Measurements from ENCODE around the gene GPR25.
"Not testable (repeated sequence)": the region's sequence is repeated elsewhere in the genome, so short reads cannot be mapped to it uniquely, and the experiment has no call there.

GPR25 gene

GRCh38 chr1:200911361-200911760 is 38.6 kb downstream of the GPR25 start:
- Histone ChIP-seq H4K20me1 (ENCODE audit: insufficient read depth, low read length) (no peaks in the 10 kb centered on the region), H3K36me3 (ENCODE audit: insufficient read depth, low read length) (no peaks in the 10 kb centered on the region), H3K27me3 (ENCODE audit: insufficient read depth, low read length, poor library complexity) (no peaks in the 10 kb centered on the region), H3K9ac (ENCODE audit: low read depth, low read length) (no peak overlapping the region), H3K27ac (ENCODE audit: low read length) (no peak overlapping the region), H3K9me3 (ENCODE audit: insufficient read depth, low read length, severe bottlenecking) (no peaks in the 10 kb centered on the region), H3K79me2 (ENCODE audit: insufficient read depth, low read length) (no peaks in the 10 kb centered on the region), H3K4me1 (ENCODE audit: insufficient read depth, low read length) (0 out of 2 replicates have a peak, but pooled peaks cover 2% of the 10 kb centered on the region), H3K4me2 (ENCODE audit: insufficient read depth, low read length) (no peak overlapping the region), H2AFZ (ENCODE audit: low read depth, low read length) (no peak overlapping the region), H3K4me3 (ENCODE audit: low read depth in 1 of 2, low read length in 2 of 2) (no peak overlapping the region)
- TF ChIP-seq EZH2 (IDR thresholded peaks at IDR 0.05; ENCODE audit: borderline replicate concordance, low read depth, low read length, severe bottlenecking) = no peak
- no peak for TF ChIP-seq CTCF (IDR thresholded peaks at IDR 0.05; ENCODE audit: borderline replicate concordance, extremely low read depth, low read length, poor library complexity, severe bottlenecking)
- ATAC-seq (ENCODE audit: insufficient read depth, low read depth) (no peak), DNase-seq (no peak)

GRCh38 chr1:200911936-200912335 is 39.2 kb downstream of the GPR25 start:
- H3K4me1 ChIP-seq (ENCODE audit: insufficient read depth, low read length); H3K36me3 ChIP-seq (ENCODE audit: insufficient read depth, low read length); H3K27me3 ChIP-seq (ENCODE audit: insufficient read depth, low read length, poor library complexity); ATAC-seq (ENCODE audit: insufficient read depth, low read depth); H4K20me1 ChIP-seq (ENCODE audit: insufficient read depth, low read length); H3K4me2 ChIP-seq (ENCODE audit: insufficient read depth, low read length); H3K4me3 ChIP-seq (ENCODE audit: low read depth in 1 of 2, low read length in 2 of 2); H3K9ac ChIP-seq (ENCODE audit: low read depth, low read length); H3K27ac ChIP-seq (ENCODE audit: low read length); H2AFZ ChIP-seq (ENCODE audit: low read depth, low read length); H3K79me2 ChIP-seq (ENCODE audit: insufficient read depth, low read length); H3K9me3 ChIP-seq (ENCODE audit: insufficient read depth, low read length, severe bottlenecking); DNase-seq: not testable (repeated sequence)

- Histone ChIP-seq H3K9ac (ENCODE audit: low read depth, low read length) (no peak overlapping the region), H4K20me1 (ENCODE audit: insufficient read depth, low read length) (no peaks in the 10 kb centered on the region), H3K4me1 (ENCODE audit: insufficient read depth, low read length) (no peaks in the 10 kb centered on the region), H3K4me3 (ENCODE audit: low read depth in 1 of 2, low read length in 2 of 2) (no peak overlapping the region), H3K27me3 (ENCODE audit: insufficient read depth, low read length, poor library complexity) (no peaks in the 10 kb centered on the region), H3K27ac (ENCODE audit: low read length) (no peak overlapping the region), H3K4me2 (ENCODE audit: insufficient read depth, low read length) (no peak overlapping the region), H2AFZ (ENCODE audit: low read depth, low read length) (no peak overlapping the region), H3K9me3 (ENCODE audit: insufficient read depth, low read length, severe bottlenecking) (no peaks in the 10 kb centered on the region), H3K79me2 (ENCODE audit: insufficient read depth, low read length) (no peaks in the 10 kb centered on the region), H3K36me3 (ENCODE audit: insufficient read depth, low read length) (no peaks in the 10 kb centered on the region)
- TF ChIP-seq CTCF (IDR thresholded peaks at IDR 0.05; ENCODE audit: borderline replicate concordance, extremely low read depth, low read length, poor library complexity, severe bottlenecking) (no peak), EZH2 (IDR thresholded peaks at IDR 0.05; ENCODE audit: borderline replicate concordance, low read depth, low read length, severe bottlenecking) (no peak)
- DNase-seq (no peak), ATAC-seq (ENCODE audit: insufficient read depth, low read depth) (no peak)
These were observed 40.1 kb downstream of the GPR25 start for GRCh38 chr1:200912737-200913407.

- H3K9me3 ChIP-seq (ENCODE audit: insufficient read depth, low read length, severe bottlenecking) = no peaks in the 10 kb centered on the region
- H3K4me1 ChIP-seq (ENCODE audit: insufficient read depth, low read length) = no peaks in the 10 kb centered on the region
- H3K4me2 ChIP-seq (ENCODE audit: insufficient read depth, low read length) = no peak overlapping the region
- no peak overlapping the region for H3K27ac ChIP-seq (ENCODE audit: low read length)
- no peak overlapping the region for H2AFZ ChIP-seq (ENCODE audit: low read depth, low read length)
- H3K4me3 ChIP-seq (ENCODE audit: low read depth in 1 of 2, low read length in 2 of 2) = no peak overlapping the region
- ATAC-seq (ENCODE audit: insufficient read depth, low read depth) (no peak), DNase-seq (no peak)
- H3K79me2 ChIP-seq (ENCODE audit: insufficient read depth, low read length) = no peaks in the 10 kb centered on the region
- TF ChIP-seq EZH2 (IDR thresholded peaks at IDR 0.05; ENCODE audit: borderline replicate concordance, low read depth, low read length, severe bottlenecking) (no peak), CTCF (IDR thresholded peaks at IDR 0.05; ENCODE audit: borderline replicate concordance, extremely low read depth, low read length, poor library complexity, severe bottlenecking) (no peak)
- no peaks in the 10 kb centered on the region for H3K36me3 ChIP-seq (ENCODE audit: insufficient read depth, low read length)
- no peak overlapping the region for H3K9ac ChIP-seq (ENCODE audit: low read depth, low read length)
- H3K27me3 ChIP-seq (ENCODE audit: insufficient read depth, low read length, poor library complexity) = no peaks in the 10 kb centered on the region
- no peaks in the 10 kb centered on the region; the same call in 1 of the 2 replicates for H4K20me1 ChIP-seq (ENCODE audit: insufficient read depth, low read length)
These were observed 43.4 kb downstream of the GPR25 start for GRCh38 chr1:200916152-200916551.
